ENCODE results near the gene DIPK1C. TPM values are rescaled to one million over a fixed set of nuclear protein-coding genes. Genes with fewer than 3 reads are reported as not detected.

Gene DIPK1C
- total and polyA plus RNA-seq, 10 of the 15 experiments (the other 5 are each of a cell fraction or from before 2014, with no cell fraction given): not detected

DNA sequence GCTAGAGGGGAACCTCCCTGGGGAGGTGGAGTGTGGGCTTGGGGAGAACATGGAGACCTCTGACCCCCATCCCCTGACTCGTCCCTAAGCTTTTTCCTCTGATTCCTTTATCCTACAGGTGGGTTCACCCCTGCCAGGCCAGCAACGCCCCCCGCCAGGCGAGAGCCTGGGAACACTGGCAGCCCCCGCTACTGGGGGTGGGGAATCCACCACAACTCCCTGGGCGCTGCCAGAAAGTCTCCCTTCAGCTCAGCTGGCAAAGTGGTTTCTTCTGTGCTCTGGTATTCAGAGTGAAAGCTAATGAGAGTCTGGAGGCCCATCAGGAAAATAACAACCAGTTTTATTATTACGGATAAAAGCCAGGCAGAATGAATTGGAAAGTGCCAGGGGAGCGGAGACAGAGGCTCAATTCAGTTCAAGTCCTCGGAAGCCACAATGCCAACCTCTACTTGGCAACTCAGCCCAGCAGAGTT, 2.8 kb downstream of the DIPK1C start:
- H3K79me2 ChIP-seq (ENCODE audit: control insufficient read depth, insufficient read depth, low read length): no peaks in the 10 kb centered on the region
- POLR2A ChIA-PET: no interaction called here
- intact Hi-C loops (cut with micrococcal nuclease; ENCODE audit: unreplicated experiment) (no loop called here), in situ Hi-C loops (cut with MboI) (no loop called here)
- H3K27ac ChIP-seq (ENCODE audit: control insufficient read depth, insufficient read depth): no peak overlapping the region
- H3K4me1 ChIP-seq (ENCODE audit: control insufficient read depth, insufficient read depth, low read length): no peaks in the 10 kb centered on the region
- DNase-seq (ENCODE audit: low read depth, low spot score) (no peak), ATAC-seq (no peak), FAIRE-seq (no peak)
- H2AFZ ChIP-seq (ENCODE audit: control insufficient read depth, low read depth, low read length): no peak overlapping the region
- no TSS peak for BruUV-seq (replicated peaks)
- WGBS (ENCODE audit: insufficient coverage, insufficient replicate concordance, low lambda C conversion rate, missing lambda C conversion rate): 21% methylated on average over 9 of the region's 9 CpGs
- CTCF ChIA-PET: interaction anchor here (1.9 kb wide), 1 partner anchor 98 kb away, joined by 7 read pairs; no protein-coding TSS in a partner anchor
- no peak overlapping the region for H3K9ac ChIP-seq (ENCODE audit: control insufficient read depth, insufficient read depth, low read length)
- no peaks in the 10 kb centered on the region for H4K20me1 ChIP-seq (ENCODE audit: control insufficient read depth, insufficient read depth)
- TF ChIP-seq TCF12 (IDR thresholded peaks at IDR 0.05; ENCODE audit: low read depth, low read length) (no peak), POLR2A (IDR thresholded peaks at IDR 0.05; ENCODE audit: low read depth, low read length) (no peak), RBBP5 (conservative IDR thresholded peaks at IDR 0.05) (no peak), SUZ12 (IDR thresholded peaks at IDR 0.05; ENCODE audit: unreplicated experiment) (no peak), ASH2L (IDR thresholded peaks at IDR 0.05; ENCODE audit: borderline replicate concordance, low read depth) (no peak), NFIC (IDR thresholded peaks at IDR 0.05; ENCODE audit: low read depth, low read length) (no peak), STAT1 (conservative IDR thresholded peaks at IDR 0.05) (no peak), BHLHE40 (IDR thresholded peaks at IDR 0.05; ENCODE audit: borderline replicate concordance in 1 of 2, low read depth in 2 of 2, low read length in 1 of 2) (no peak), MEF2A (IDR thresholded peaks at IDR 0.05; ENCODE audit: insufficient read depth, low read depth, low read length) (no peak), EP300 (IDR thresholded peaks at IDR 0.05; ENCODE audit: borderline replicate concordance in 1 of 2, control insufficient read depth in 1 of 2, low read depth in 2 of 2, low read length in 2 of 2) (no peak), HDAC6 (IDR thresholded peaks at IDR 0.05; ENCODE audit: unreplicated experiment) (no peak), DPF2 (IDR thresholded peaks at IDR 0.05) (no peak), CREM (IDR thresholded peaks at IDR 0.05; ENCODE audit: low read depth) (no peak), CBX5 (IDR thresholded peaks at IDR 0.05; ENCODE audit: low read depth) (no peak)
- TF ChIP-seq, protein P1, sequence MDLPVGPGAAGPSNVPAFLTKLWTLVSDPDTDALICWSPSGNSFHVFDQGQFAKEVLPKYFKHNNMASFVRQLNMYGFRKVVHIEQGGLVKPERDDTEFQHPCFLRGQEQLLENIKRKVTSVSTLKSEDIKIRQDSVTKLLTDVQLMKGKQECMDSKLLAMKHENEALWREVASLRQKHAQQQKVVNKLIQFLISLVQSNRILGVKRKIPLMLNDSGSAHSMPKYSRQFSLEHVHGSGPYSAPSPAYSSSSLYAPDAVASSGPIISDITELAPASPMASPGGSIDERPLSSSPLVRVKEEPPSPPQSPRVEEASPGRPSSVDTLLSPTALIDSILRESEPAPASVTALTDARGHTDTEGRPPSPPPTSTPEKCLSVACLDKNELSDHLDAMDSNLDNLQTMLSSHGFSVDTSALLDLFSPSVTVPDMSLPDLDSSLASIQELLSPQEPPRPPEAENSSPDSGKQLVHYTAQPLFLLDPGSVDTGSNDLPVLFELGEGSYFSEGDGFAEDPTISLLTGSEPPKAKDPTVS (IDR thresholded peaks at IDR 0.05; ENCODE audit: low read depth, low read length): no peak
- TF ChIP-seq, protein P2, sequence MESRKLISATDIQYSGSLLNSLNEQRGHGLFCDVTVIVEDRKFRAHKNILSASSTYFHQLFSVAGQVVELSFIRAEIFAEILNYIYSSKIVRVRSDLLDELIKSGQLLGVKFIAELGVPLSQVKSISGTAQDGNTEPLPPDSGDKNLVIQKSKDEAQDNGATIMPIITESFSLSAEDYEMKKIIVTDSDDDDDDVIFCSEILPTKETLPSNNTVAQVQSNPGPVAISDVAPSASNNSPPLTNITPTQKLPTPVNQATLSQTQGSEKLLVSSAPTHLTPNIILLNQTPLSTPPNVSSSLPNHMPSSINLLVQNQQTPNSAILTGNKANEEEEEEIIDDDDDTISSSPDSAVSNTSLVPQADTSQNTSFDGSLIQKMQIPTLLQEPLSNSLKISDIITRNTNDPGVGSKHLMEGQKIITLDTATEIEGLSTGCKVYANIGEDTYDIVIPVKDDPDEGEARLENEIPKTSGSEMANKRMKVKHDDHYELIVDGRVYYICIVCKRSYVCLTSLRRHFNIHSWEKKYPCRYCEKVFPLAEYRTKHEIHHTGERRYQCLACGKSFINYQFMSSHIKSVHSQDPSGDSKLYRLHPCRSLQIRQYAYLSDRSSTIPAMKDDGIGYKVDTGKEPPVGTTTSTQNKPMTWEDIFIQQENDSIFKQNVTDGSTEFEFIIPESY (IDR thresholded peaks at IDR 0.05): no peak
- TF ChIP-seq, protein P3, sequence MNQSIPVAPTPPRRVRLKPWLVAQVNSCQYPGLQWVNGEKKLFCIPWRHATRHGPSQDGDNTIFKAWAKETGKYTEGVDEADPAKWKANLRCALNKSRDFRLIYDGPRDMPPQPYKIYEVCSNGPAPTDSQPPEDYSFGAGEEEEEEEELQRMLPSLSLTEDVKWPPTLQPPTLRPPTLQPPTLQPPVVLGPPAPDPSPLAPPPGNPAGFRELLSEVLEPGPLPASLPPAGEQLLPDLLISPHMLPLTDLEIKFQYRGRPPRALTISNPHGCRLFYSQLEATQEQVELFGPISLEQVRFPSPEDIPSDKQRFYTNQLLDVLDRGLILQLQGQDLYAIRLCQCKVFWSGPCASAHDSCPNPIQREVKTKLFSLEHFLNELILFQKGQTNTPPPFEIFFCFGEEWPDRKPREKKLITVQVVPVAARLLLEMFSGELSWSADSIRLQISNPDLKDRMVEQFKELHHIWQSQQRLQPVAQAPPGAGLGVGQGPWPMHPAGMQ (IDR thresholded peaks at IDR 0.05; ENCODE audit: borderline replicate concordance): no peak
- H3K27me3 ChIP-seq (replicated peaks in 1 of 2; ENCODE audit: control insufficient read depth in 2 of 2, insufficient read depth in 2 of 2, low read length in 1 of 2): peaks cover 6 to 8% of the 10 kb centered on the region in 2 experiments
- H3K9me3 ChIP-seq (replicated peaks; ENCODE audit: control insufficient read depth, insufficient read depth, low read length): no peaks in the 10 kb centered on the region
- no peak overlapping the region for H3K4me3 ChIP-seq
- no peak overlapping the region for H3K4me2 ChIP-seq (ENCODE audit: control insufficient read depth, insufficient read depth)
- H3K36me3 ChIP-seq (ENCODE audit: control insufficient read depth in 2 of 2, insufficient read depth in 2 of 2, low read length in 1 of 2): no peaks in the 10 kb centered on the region
- SMC1A ChIA-PET (ENCODE audit: uncharacterized antibody, unreplicated experiment): no interaction called here
- RAD21 ChIA-PET (ENCODE audit: unreplicated experiment): no interaction called here
